ENCODE data around the gene CLSTN2. TPM values are rescaled to one million over a fixed set of nuclear protein-coding genes. Genes with fewer than 3 reads are reported as not detected.

CLSTN2 gene
- total and polyA plus RNA-seq, 2 of the 4 experiments (the other 2 are of a cell fraction): under 0.01 to 0.07 TPM

DNA sequence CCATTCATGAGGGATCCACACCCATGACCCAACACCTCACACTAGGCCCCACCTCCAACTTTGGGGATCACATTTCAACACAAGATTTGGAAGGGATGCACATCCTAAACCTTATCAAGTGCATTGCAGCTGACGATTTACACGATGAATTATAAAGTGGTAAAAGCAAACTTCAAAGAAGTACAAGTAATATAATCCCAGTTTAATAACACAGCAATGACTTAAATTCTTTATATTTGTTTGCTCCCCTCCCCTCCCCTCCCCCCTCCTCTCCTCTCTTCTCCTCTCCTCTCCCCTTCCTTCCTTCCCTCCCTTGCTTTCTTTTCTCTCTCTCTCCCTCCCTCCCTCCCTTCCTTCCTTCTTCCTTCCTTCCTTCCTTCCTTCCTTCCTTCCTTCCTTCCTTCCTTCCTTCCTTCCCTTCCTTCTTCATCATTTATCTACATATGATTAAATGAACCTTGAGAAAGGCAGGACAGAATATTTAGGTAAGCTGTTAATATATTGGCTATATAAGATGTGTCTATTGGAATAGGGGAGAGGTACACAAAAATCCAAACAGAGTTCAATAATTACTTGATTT lies 46.3 kb upstream of the CLSTN2 start:
- no peak overlapping the region for H2BK15ac ChIP-seq (ENCODE audit: low read depth, low read length)
- no peak for TF ChIP-seq NFE2L2 (IDR thresholded peaks at IDR 0.05; ENCODE audit: low read depth, low read length)
- TF ChIP-seq POLR2A (IDR thresholded peaks at IDR 0.05; ENCODE audit: low read depth, low read length): no peak
- no peak for TF ChIP-seq MAZ (IDR thresholded peaks at IDR 0.05; ENCODE audit: borderline replicate concordance, low read depth, low read length)
- TF ChIP-seq SMC3 (IDR thresholded peaks at IDR 0.05; ENCODE audit: low read depth, low read length): no peak
- TF ChIP-seq BHLHE40 (IDR thresholded peaks at IDR 0.05; ENCODE audit: low read depth, low read length): no peak
- no peak for TF ChIP-seq MXI1 (IDR thresholded peaks at IDR 0.05; ENCODE audit: borderline replicate concordance, low read depth, low read length)
- no peak for TF ChIP-seq RFX5 (IDR thresholded peaks at IDR 0.05; ENCODE audit: low read depth, low read length)
- TF ChIP-seq RCOR1 (IDR thresholded peaks at IDR 0.05; ENCODE audit: insufficient replicate concordance, low read length): no peak
- TF ChIP-seq MAFK (IDR thresholded peaks at IDR 0.05; ENCODE audit: low read depth, low read length): no peak
- TF ChIP-seq, protein P1, sequence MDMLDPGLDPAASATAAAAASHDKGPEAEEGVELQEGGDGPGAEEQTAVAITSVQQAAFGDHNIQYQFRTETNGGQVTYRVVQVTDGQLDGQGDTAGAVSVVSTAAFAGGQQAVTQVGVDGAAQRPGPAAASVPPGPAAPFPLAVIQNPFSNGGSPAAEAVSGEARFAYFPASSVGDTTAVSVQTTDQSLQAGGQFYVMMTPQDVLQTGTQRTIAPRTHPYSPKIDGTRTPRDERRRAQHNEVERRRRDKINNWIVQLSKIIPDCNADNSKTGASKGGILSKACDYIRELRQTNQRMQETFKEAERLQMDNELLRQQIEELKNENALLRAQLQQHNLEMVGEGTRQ (IDR thresholded peaks at IDR 0.05; ENCODE audit: low read depth, low read length): no peak
- TF ChIP-seq CHD1 (IDR thresholded peaks at IDR 0.05; ENCODE audit: low read depth, low read length): no peak
- no peak for TF ChIP-seq FOS (IDR thresholded peaks at IDR 0.05; ENCODE audit: low read depth, low read length)
- H3K4me2 ChIP-seq (ENCODE audit: low read depth, low read length): no peak overlapping the region
- no peaks in the 10 kb centered on the region for H3K36me3 ChIP-seq (ENCODE audit: control insufficient read depth, insufficient read depth, low read length)
- no peaks in the 10 kb centered on the region for H3K27me3 ChIP-seq (ENCODE audit: control insufficient read depth, insufficient read depth, low read length)
- no peak overlapping the region for H2BK5ac ChIP-seq (ENCODE audit: low read depth, low read length, poor library complexity, severe bottlenecking)
- ATAC-seq (ENCODE audit: low read depth): no peak
- no peak overlapping the region for H3K23ac ChIP-seq (ENCODE audit: low read depth, low read length)
- H2BK120ac ChIP-seq (ENCODE audit: low read depth, low read length): no peak overlapping the region
- ChIA-PET CTCF (no interaction called here), POLR2A (ENCODE audit: unreplicated experiment) (no interaction called here)
- H2AFZ ChIP-seq (replicated peaks; ENCODE audit: low read length, poor library complexity): no peak overlapping the region
- H3K4me3 ChIP-seq (ENCODE audit: insufficient read depth, low read depth, low read length): no peak overlapping the region
- no peak overlapping the region for H3K14ac ChIP-seq (replicated peaks; ENCODE audit: low read depth, low read length)
- H3K4me1 ChIP-seq (ENCODE audit: control insufficient read depth, insufficient read depth, low read length): no peaks in the 10 kb centered on the region
- WGBS, 2 experiments (ENCODE audit: extremely low coverage in 2 of 2, insufficient read length in 1 of 2): no CpG with 5 or more reads among the region's 2 CpGs
- H4K20me1 ChIP-seq (ENCODE audit: insufficient read depth, low read length): no peaks in the 10 kb centered on the region
- no peak overlapping the region for H3K9ac ChIP-seq (ENCODE audit: low read depth, low read length)
- no TSS peak for BruUV-seq (replicated peaks)
- H3K4ac ChIP-seq (ENCODE audit: low read depth, low read length): no peak overlapping the region
- no peak overlapping the region for H2AK9ac ChIP-seq (replicated peaks; ENCODE audit: low read depth, low read length, poor library complexity)
- H3K56ac ChIP-seq (ENCODE audit: extremely low read depth, insufficient read depth, low read length): no peak overlapping the region
- no peak overlapping the region for H3K27ac ChIP-seq (ENCODE audit: insufficient read depth, low read length)
- H3K79me1 ChIP-seq (ENCODE audit: low read depth in 1 of 2, low read length in 2 of 2): no peaks in the 10 kb centered on the region
- dilution Hi-C loops (cut with HindIII; ENCODE audit: low sequenced_read_pairs, unreplicated experiment): no loop called here
- no peak overlapping the region for H4K5ac ChIP-seq (ENCODE audit: low read depth, low read length)
- H4K91ac ChIP-seq (ENCODE audit: insufficient read depth, low read depth, low read length): no peak overlapping the region
- no peaks in the 10 kb centered on the region for H3K9me3 ChIP-seq (ENCODE audit: control insufficient read depth, insufficient read depth, low read length)
- no peak overlapping the region for H2AK5ac ChIP-seq (ENCODE audit: low read depth, low read length)
- H3K18ac ChIP-seq (ENCODE audit: low read depth, low read length): no peak overlapping the region
- in situ Hi-C loops (cut with MboI; ENCODE audit: low sequenced_read_pairs): no loop called here
- H4K8ac ChIP-seq (ENCODE audit: low read depth in 2 of 2, low read length in 2 of 2): no peak overlapping the region
- H3K9me1 ChIP-seq (ENCODE audit: insufficient read depth, low read length): no peaks in the 10 kb centered on the region
- no peak overlapping the region for H2BK20ac ChIP-seq (ENCODE audit: low read depth, low read length)
- DNase-seq: no peak
- intact Hi-C loops (cut with micrococcal nuclease): no loop called here

Data from IMR-90 (cell line).